ENCODE data around the gene HMCN2. TPM values are rescaled to one million over a fixed set of nuclear protein-coding genes. Genes with fewer than 3 reads are reported as not detected.

The HMCN2 gene
- total and polyA plus RNA-seq, 4 donors = 0.24 to 1.8 (median 0.29) TPM

GRCh38 chr9:130395810-130396435 is 130.4 kb downstream of the HMCN2 start (continued):
- TF ChIP-seq, protein P1, sequence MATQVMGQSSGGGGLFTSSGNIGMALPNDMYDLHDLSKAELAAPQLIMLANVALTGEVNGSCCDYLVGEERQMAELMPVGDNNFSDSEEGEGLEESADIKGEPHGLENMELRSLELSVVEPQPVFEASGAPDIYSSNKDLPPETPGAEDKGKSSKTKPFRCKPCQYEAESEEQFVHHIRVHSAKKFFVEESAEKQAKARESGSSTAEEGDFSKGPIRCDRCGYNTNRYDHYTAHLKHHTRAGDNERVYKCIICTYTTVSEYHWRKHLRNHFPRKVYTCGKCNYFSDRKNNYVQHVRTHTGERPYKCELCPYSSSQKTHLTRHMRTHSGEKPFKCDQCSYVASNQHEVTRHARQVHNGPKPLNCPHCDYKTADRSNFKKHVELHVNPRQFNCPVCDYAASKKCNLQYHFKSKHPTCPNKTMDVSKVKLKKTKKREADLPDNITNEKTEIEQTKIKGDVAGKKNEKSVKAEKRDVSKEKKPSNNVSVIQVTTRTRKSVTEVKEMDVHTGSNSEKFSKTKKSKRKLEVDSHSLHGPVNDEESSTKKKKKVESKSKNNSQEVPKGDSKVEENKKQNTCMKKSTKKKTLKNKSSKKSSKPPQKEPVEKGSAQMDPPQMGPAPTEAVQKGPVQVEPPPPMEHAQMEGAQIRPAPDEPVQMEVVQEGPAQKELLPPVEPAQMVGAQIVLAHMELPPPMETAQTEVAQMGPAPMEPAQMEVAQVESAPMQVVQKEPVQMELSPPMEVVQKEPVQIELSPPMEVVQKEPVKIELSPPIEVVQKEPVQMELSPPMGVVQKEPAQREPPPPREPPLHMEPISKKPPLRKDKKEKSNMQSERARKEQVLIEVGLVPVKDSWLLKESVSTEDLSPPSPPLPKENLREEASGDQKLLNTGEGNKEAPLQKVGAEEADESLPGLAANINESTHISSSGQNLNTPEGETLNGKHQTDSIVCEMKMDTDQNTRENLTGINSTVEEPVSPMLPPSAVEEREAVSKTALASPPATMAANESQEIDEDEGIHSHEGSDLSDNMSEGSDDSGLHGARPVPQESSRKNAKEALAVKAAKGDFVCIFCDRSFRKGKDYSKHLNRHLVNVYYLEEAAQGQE (IDR thresholded peaks at IDR 0.05) = no peak
- TF ChIP-seq CTCF (IDR thresholded peaks at IDR 0.05; ENCODE audit: low read depth, low read length, missing input control) (no peak), HNF4G (IDR thresholded peaks at IDR 0.05) (no peak)

DNA sequence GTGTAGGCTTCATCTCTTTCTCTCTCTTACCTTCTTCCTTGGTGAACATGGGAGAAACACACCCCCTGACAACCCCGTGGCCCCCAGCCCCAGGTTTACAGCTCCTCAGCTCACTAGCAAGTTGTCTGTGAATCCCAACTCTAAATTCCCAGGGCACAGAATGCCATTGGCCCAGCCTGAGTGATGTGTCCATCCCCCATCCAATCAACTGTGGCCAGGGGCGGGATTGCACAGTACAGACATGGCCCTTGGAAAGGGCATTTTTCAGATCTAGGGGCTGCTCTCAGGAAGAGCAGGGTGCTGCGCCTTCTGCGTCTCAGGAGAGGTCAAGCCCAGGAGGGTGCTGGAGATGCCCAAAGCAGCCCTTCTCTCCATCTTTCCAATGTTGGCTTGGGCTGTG is 131.0 kb downstream of the HMCN2 start:
- Histone ChIP-seq H3K9me3 (ENCODE audit: control insufficient read depth in 4 of 4, low read length in 3 of 4) (no peaks in the 10 kb centered on the region), H3K4me1 (ENCODE audit: control insufficient read depth in 4 of 4, insufficient read depth in 4 of 4, low read length in 3 of 4) (no peaks in the 10 kb centered on the region), H3K4me3 (ENCODE audit: low read depth in 1 of 3, low read length in 3 of 3) (no peak overlapping the region), H3K36me3 (ENCODE audit: control insufficient read depth in 4 of 4, insufficient read depth in 3 of 4, low read depth in 1 of 4, low read length in 3 of 4) (no peaks in the 10 kb centered on the region), H3K9ac (ENCODE audit: low read depth in 1 of 2, low read length in 2 of 2) (no peak overlapping the region), H3K27me3 (ENCODE audit: control insufficient read depth in 4 of 4, insufficient read depth in 4 of 4, low read length in 3 of 4) (no peaks in the 10 kb centered on the region), H3K27ac (ENCODE audit: low read depth in 1 of 2, low read length in 2 of 2) (no peak overlapping the region)
- no peak for TF ChIP-seq ATF3 (IDR thresholded peaks at IDR 0.05)
- TF ChIP-seq RXRA (IDR thresholded peaks at IDR 0.05) = no peak
- no peak for TF ChIP-seq TAF1 (conservative IDR thresholded peaks at IDR 0.05)
- TF ChIP-seq SP1 (IDR thresholded peaks at IDR 0.05) = no peak
- no peak for TF ChIP-seq FOXA2 (IDR thresholded peaks at IDR 0.05)
- whole genome bisulfite sequencing = 94% methylated on average over 4 of the region's 4 CpGs
- DNase-seq (ENCODE audit: low spot score) = no peak

GRCh38 chr9:130398487-130399240 is 133.1 kb downstream of the HMCN2 start:
- no peaks in the 10 kb centered on the region for H3K4me1 ChIP-seq (ENCODE audit: control insufficient read depth in 4 of 4, insufficient read depth in 4 of 4, low read length in 3 of 4)
- DNase-seq (ENCODE audit: low spot score) = no peak
- WGBS = 89% methylated on average over 17 of the region's 17 CpGs
- TF ChIP-seq RXRA (IDR thresholded peaks at IDR 0.05) (no peak), HNF4A (conservative IDR thresholded peaks at IDR 0.05) (no peak), ATF3 (IDR thresholded peaks at IDR 0.05) (no peak), HNF4G (IDR thresholded peaks at IDR 0.05) (no peak), ZBTB33 (IDR thresholded peaks at IDR 0.05) (no peak), SP1 (IDR thresholded peaks at IDR 0.05) (no peak), FOXA1 (IDR thresholded peaks at IDR 0.05) (no peak), EGR1 (IDR thresholded peaks at IDR 0.05; ENCODE audit: low read depth in 2 of 2) (no peak), NR2F2 (IDR thresholded peaks at IDR 0.05) (no peak), FOXA2 (IDR thresholded peaks at IDR 0.05) (no peak), RAD21 (IDR thresholded peaks at IDR 0.05) (no peak), TAF1 (conservative IDR thresholded peaks at IDR 0.05) (no peak)
- TF ChIP-seq, protein P2, sequence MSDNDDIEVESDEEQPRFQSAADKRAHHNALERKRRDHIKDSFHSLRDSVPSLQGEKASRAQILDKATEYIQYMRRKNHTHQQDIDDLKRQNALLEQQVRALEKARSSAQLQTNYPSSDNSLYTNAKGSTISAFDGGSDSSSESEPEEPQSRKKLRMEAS (IDR thresholded peaks at IDR 0.05) = no peak
- TF ChIP-seq, protein P1 (IDR thresholded peaks at IDR 0.05) = no peak

More at GRCh38 chr9:130398487-130399240, 133.1 kb downstream of the HMCN2 start:
- Histone ChIP-seq H3K36me3 (ENCODE audit: control insufficient read depth in 4 of 4, insufficient read depth in 3 of 4, low read depth in 1 of 4, low read length in 3 of 4) (no peaks in the 10 kb centered on the region), H3K27me3 (ENCODE audit: control insufficient read depth in 4 of 4, insufficient read depth in 4 of 4, low read length in 3 of 4) (no peaks in the 10 kb centered on the region), H3K9ac (ENCODE audit: low read depth in 1 of 2, low read length in 2 of 2) (no peak overlapping the region), H3K9me3 (ENCODE audit: control insufficient read depth in 4 of 4, low read length in 3 of 4) (no peaks in the 10 kb centered on the region), H3K27ac (ENCODE audit: low read depth in 1 of 2, low read length in 2 of 2) (no peak overlapping the region), H3K4me3 (ENCODE audit: low read depth in 1 of 3, low read length in 3 of 3) (no peak overlapping the region)

All from liver (tissue), 9 donors.